ENCODE data around the gene ERFL.

DNA sequence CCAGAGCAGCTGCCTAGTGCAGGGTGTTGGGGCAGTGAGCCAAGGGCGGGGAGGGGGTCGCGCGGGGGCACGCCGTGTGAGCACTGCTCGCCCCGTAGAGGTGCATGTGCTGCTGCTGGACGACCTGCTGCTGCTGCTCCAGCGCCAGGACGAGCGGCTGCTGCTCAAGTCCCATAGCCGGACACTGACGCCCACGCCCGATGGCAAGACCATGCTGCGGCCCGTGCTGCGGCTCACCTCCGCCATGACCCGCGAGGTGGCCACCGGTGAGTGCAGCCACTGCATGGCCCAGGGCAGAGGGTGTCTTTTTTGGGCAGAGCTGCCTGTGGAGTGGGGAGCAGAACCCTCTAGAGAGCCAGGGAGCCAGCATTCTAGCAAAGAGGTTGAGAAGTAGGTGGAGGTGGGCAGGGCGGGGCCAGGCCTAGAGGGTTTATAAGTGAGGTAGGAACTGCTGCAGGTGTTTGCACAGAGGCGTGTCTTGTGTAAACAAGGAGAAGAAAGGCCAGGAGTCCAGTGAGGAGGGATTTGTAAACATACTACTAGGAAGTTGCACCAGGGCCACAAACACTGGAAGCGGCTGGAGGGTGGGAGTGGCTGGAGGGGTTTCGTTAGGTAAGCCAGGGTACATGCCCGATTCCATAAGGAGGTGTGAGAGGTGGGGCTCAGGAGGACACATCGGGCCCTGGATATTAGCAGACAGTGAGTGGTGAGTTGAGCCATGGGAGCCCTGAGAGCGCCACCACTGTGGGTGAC, 24.0 kb downstream of the ERFL start:
- TF ChIP-seq POLR2A (IDR thresholded peaks at IDR 0.05), result no peak
- TF ChIP-seq, protein P1, sequence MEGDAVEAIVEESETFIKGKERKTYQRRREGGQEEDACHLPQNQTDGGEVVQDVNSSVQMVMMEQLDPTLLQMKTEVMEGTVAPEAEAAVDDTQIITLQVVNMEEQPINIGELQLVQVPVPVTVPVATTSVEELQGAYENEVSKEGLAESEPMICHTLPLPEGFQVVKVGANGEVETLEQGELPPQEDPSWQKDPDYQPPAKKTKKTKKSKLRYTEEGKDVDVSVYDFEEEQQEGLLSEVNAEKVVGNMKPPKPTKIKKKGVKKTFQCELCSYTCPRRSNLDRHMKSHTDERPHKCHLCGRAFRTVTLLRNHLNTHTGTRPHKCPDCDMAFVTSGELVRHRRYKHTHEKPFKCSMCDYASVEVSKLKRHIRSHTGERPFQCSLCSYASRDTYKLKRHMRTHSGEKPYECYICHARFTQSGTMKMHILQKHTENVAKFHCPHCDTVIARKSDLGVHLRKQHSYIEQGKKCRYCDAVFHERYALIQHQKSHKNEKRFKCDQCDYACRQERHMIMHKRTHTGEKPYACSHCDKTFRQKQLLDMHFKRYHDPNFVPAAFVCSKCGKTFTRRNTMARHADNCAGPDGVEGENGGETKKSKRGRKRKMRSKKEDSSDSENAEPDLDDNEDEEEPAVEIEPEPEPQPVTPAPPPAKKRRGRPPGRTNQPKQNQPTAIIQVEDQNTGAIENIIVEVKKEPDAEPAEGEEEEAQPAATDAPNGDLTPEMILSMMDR (IDR thresholded peaks at IDR 0.05 in 8 of 11, conservative IDR thresholded peaks at IDR 0.05 in 3 of 11), result no peak
- peak in 2 of 3 donors; percentile 19 to 73 for TF ChIP-seq POLR2AphosphoS5 (IDR thresholded peaks at IDR 0.05)
